Panc1 (cell line): ENCODE measurements around the gene FDXR.
"Not testable (repeated sequence)": the region's sequence is repeated elsewhere in the genome, so short reads cannot be mapped to it uniquely, and the experiment has no call there.

Experiments
- REST ChIP-seq, 2 experiments: IDR thresholded peaks; 2 replicates each; pipeline ENCODE4 v1.6.1; 2011 to 2012; ENCODE audit warnings: low read depth in 2 of 2, control low read depth in 1 of 2, low read length in 1 of 2, mild to moderate bottlenecking in 1 of 2, moderate library complexity in 1 of 2; ENCODE audit not compliant: insufficient read depth in 1 of 2
- TF ChIP-seq, protein P1 (sequence below): fragments of 450-650 bp; IDR thresholded peaks from 2 replicates; pipeline ENCODE4 v1.5.1; 2017; ENCODE audit warnings: mild to moderate bottlenecking

DNA sequence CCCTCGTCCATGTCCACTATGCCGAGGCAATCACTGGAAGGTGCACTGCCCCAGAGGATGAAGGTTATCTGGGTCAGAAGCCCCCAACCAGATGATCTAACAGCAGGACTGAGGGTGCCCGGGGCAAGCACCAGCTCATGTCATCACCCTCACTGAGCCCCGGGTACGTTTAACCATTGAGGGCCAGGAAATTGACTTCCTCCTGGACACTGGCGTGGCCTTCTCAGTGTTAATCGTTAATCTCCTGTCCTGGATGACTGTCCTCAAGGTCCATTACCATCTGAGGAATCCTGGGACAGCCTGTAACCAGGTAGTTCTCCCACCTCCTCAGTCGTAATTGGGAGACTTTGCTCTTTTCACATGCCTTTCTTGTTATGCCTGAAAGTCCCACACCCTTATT lies 38.6 kb upstream of the FDXR start:
- TF ChIP-seq, protein P1, sequence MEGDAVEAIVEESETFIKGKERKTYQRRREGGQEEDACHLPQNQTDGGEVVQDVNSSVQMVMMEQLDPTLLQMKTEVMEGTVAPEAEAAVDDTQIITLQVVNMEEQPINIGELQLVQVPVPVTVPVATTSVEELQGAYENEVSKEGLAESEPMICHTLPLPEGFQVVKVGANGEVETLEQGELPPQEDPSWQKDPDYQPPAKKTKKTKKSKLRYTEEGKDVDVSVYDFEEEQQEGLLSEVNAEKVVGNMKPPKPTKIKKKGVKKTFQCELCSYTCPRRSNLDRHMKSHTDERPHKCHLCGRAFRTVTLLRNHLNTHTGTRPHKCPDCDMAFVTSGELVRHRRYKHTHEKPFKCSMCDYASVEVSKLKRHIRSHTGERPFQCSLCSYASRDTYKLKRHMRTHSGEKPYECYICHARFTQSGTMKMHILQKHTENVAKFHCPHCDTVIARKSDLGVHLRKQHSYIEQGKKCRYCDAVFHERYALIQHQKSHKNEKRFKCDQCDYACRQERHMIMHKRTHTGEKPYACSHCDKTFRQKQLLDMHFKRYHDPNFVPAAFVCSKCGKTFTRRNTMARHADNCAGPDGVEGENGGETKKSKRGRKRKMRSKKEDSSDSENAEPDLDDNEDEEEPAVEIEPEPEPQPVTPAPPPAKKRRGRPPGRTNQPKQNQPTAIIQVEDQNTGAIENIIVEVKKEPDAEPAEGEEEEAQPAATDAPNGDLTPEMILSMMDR: not testable (repeated sequence)
- TF ChIP-seq REST (IDR thresholded peaks at IDR 0.05; ENCODE audit: insufficient read depth in 1 of 2, low read depth in 2 of 2, low read length in 1 of 2): not testable (repeated sequence)
